ENCODE data around the gene GSC2.

DNA sequence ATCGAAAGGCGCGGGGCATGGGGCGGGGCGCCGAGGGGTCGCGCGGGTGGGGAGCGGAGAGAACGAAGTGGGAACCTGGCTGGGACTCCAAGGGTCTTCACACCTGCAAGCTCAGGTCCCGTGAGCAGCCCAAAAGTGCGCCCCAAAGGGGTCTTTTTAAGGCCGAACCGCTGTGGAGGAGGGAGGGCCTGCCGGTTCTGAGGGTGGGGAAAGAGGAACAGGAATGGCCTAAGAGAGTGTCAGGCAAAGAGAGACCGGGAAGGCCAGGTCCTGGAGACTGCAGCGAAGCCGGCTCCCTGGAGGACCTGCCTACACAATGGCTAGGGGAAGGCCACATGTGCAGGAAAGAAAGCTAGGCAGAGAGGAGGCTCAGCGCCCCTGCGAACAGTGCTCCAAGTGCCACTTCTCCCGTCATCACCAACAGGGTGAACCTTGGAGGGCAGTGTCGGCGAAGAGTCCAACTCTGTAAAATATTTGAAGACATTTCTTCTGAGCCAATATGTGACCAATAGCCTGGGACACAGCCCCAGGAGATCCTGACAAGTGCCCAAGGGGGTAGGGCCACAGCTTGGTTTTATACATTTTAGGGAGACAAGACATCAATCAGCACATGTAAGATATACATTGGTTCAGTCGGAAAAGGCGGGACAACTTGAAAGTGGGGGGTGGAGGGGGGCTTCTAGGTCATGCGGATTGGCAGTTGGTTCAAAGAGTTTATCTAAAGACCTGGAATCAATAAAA lies 27.2 kb downstream of the GSC2 start:
- TF ChIP-seq, protein P1, sequence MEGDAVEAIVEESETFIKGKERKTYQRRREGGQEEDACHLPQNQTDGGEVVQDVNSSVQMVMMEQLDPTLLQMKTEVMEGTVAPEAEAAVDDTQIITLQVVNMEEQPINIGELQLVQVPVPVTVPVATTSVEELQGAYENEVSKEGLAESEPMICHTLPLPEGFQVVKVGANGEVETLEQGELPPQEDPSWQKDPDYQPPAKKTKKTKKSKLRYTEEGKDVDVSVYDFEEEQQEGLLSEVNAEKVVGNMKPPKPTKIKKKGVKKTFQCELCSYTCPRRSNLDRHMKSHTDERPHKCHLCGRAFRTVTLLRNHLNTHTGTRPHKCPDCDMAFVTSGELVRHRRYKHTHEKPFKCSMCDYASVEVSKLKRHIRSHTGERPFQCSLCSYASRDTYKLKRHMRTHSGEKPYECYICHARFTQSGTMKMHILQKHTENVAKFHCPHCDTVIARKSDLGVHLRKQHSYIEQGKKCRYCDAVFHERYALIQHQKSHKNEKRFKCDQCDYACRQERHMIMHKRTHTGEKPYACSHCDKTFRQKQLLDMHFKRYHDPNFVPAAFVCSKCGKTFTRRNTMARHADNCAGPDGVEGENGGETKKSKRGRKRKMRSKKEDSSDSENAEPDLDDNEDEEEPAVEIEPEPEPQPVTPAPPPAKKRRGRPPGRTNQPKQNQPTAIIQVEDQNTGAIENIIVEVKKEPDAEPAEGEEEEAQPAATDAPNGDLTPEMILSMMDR (IDR thresholded peaks at IDR 0.05), result no peak
- no peak for TF ChIP-seq POLR2A (IDR thresholded peaks at IDR 0.05)

All from adrenal gland (tissue), 5 donors.